Suppressor macrophage (primary cell): ENCODE data around the gene USP22.

Source experiments
- DNase-seq, 4 experiments: peaks; one replicate each; pipeline ENCODE4 v3.0.0-alpha.2; 2020 to 2022

USP22 gene

DNA sequence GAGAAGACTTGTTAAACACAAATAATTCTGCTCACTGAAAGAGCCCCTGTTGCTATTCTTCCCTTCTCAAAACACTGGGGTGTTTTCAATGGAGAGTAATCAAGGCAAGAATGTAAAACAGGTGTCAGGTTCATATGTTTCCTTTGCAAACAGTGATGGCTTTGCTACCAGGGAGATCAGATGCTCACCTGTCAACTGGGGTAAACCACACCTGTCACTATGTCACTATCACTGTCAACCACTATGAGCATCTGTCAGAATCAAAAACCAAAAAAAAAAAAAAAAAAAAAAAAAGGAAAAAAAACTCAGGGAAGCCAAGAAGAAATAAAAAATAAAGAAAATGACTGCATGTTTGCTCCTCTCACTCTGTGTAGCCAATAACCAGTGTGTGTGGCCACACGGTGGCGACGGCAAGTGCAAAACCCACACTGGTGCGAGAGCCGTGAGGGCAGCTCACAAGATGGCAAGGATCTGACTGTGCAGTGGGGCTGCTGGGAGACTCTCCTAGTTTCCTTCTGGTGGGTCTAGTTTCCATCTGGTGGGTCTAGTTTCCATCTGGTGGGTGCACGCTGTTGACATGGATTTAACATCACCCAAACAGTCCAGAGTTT lies 22.7 kb downstream of the USP22 start:
- peak; percentile 27 to 59 (median 44) for DNase-seq

DNA sequence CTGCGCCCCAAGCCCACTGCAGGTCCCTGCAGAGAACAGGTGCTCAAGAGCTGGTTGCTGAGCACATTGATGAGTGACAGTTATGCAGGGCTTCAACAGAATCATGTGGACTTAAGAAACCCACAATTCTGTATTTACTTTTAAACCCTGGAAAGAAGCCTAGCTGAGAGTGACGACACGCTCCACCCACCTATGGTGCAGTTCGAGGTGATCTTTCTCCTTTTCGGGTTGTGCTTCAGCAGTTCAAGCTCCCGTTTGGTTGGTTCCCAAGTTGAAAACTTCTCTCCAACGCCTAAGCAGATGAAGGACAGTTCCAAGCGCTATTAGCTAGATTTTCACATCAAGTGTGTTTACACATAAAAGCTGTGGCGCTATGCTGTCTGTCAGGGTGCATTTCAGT lies 23.9 kb downstream of the USP22 start:
- DNase-seq, result no peak

DNA sequence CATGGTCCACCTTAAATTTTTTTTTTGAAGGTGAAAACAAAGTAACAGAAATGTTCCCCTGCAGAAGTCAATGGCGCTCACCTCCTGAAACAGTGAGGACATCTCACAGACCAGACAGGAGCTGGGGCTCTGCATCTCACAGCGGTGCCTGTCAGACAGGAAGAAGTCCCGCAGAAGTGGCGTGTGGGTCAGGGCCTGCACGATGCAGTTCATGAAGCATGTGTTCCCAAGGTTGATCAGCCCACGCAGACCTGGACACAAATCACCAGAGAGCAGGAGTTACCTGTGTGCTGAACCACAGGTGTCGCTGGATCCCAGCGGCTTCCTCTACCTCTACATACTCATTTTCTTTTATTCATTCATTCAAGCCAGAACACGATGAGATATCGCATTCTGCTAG lies 24.9 kb downstream of the USP22 start:
- DNase-seq, result no peak

DNA sequence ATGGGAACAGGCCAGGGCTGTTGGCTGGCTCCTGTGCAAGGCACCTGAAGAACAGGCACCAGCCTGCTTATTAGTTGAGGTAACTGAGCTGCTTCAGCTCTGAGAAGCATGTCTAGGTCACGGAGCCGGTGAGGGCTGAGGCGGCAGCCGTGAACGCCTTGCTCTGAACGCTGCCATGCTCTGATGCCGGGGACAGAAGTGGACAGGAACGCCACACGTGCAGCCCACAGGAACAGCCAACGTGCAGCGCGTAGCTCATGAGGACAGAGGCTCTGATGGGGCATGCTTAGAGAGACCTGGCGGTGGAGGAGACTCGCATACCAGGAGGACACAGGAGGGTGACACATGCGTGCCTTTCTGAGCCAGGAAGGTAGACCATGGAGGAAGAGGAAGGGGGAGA lies 25.6 kb downstream of the USP22 start:
- DNase-seq, result no peak

DNA sequence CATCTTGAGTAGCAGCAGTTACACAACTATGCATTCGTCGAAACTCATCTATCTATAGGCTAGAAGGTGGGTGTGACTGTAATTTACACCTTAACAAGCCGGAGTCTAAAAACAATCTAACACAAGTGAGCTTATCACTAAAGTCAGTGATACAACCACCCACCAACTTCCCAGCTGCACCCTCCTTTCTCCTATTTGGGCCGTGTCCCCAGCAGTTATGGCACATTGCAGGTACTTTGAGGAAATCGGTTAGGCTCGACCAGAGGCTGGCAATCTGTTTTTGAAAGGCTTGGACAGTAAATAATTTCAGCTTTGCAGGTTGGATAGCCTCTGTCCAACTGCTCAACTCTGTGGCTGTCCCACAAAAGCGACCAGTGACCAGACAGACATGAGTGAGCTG lies 26.0 kb downstream of the USP22 start:
- DNase-seq, result no peak

GRCh38 chr17:21015564-21015963 lies 27.2 kb downstream of the USP22 start:
- no peak for DNase-seq

GRCh38 chr17:21014498-21014897 lies 28.3 kb downstream of the USP22 start:
- DNase-seq, result no peak

DNA sequence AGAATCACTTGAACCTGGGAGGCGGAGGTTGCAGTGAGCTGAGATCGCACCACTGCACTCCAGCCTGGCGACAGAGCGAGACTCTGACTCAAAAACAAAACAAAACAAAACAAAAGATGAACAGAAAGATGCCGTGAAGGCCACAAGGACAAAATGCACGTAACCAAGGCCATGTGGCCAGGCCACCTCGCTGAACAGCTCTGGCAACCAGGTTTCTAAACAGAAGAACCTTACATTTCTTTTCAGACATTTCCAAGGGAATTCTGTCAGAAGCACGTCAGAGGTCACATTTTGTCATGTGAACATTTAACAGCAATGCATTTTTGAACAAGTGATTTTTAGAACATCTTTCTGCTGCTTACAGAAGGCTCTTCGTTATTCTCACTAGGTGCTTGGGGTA lies 28.8 kb downstream of the USP22 start:
- DNase-seq, result no peak

GRCh38 chr17:21012736-21013135 lies 30.1 kb downstream of the USP22 start:
- DNase-seq, result no peak

DNA sequence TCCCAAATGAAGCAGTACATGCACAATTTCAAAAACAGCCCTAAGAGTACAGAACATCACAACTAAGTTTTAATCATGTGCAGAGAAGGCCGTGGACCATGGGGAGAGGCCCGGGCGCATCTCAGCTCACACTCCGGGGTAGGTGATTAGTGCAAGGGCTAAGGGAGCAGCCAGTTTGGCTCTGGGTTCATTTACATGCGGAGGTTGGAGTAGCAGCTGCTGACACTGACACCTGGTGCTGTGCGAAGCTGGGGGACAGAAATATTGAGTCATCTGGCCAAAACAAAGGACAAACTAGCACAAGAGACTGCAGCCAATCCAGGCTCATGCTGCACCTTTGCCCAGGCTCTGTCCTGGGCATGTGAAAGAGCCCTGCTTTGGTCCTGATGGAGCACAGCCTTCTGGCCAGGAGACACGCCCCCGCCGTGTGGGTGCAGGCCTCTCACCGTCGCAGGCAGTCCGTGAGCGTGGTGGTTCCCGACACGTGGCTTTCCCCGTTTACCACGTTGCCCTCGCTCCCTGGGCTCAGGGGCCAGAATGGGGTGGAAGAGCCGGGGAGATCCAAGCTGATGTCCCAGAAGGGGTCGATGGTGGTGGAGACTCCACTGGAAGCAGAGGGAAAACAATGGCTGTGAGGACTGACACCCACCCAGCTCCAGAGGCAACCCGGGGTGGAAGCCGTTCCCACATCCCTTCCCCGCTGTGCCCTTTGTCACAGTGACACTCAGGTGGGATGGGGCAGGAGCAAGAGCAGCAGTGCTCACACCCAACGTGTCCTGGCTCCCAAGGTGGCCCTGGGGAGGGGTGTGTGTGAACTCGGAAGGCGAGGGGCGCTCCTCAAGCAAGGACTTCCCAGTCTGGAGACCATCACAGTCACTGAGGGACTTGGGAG lies 31.9 kb downstream of the USP22 start:
- no peak for DNase-seq

DNA sequence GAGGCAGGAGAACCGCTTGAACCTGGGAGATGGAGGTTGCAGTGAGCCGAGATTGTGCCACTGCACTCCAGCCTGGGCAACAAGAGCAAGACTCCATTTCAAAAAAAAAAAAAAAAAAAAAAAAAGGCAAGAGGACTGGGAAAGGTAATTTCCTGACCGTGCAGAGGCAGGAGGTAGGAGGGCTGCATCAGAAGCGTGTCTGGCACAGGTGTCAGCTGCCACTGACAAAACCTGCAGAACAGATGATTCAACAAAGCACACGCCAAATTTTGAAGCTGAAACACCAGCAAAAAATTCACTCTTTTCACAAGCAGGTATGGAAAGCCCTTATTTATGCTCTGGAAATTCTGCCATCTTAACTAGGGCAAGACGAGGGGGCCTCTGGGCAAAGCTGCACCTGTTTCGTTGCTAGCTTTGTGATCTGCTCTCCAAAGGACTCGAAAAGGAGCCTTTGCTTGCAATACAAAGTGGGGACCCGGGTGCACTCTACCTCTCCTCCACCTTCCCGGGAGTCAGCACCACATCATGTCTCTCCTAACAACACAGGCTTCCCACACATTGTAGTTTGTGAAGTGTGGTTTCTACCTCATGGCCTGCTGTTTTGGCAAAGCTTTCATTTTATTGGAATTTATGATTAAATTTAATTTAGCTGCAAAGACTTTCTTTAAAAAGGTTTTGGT lies 33.7 kb downstream of the USP22 start:
- DNase-seq, result no peak

GRCh38 chr17:21008160-21008915 lies 34.5 kb downstream of the USP22 start:
- DNase-seq, result no peak

- DNase-seq, result no peak
Measured at GRCh38 chr17:21007646-21008045, 35.2 kb downstream of the USP22 start.

- DNase-seq, result no peak
Measured at GRCh38 chr17:21005803-21006202, 37.0 kb downstream of the USP22 start.

DNA sequence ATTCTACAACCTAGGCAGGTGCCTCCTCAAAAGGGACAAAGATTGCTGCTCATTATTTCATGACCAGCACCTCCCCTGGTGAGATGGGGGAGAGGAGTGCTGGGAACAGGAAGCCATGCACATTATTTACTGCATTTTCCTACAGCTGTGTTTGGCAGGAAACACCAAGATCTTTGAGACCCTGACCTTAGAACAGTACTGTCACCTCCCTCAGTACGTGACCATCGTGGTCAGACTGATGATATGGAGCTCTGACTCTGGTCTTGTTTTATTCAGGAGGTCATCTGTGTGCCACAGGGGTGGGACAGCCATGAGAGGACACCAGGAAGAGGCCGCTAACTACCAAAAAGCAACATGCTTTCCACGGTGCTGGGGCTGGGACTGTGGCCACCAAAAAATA lies 37.4 kb downstream of the USP22 start:
- DNase-seq, result no peak

- no peak for DNase-seq
Measured at GRCh38 chr17:21004016-21004930, 38.5 kb downstream of the USP22 start.

DNA sequence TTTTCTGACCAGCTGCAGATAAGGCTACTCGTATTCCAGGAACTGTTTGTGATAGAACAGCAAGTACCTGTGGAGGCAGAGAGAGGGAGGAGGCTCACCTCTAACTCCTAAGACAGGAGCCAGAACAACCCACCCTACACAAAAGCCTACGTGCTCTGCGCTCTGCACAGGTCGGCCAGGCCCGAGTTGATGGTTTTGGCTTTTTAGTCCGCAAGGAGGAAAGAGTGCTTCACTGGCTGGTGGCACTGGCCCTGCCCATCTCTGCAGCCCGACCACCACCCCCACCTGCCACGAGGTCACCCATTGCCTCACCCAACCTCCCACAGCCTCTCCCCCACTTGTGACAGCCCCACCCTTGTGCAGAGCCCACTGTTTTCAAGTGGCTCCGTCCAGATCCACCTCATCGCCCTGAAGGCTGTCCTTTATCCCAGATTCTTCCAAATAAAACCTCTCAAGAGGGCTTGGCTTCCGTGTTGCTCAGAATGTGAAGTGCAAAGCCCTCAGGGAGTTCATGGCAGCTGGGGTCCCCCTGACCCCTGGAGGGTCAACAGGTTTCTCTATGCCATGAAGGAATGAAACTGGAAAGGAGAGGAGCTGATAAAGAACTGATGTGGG lies 39.7 kb downstream of the USP22 start:
- DNase-seq, result no peak

GRCh38 chr17:21002309-21003006 lies 40.4 kb downstream of the USP22 start:
- DNase-seq, result no peak

GRCh38 chr17:21001813-21002221 lies 41.0 kb downstream of the USP22 start:
- DNase-seq, result no peak

GRCh38 chr17:21001111-21001812 lies 41.5 kb downstream of the USP22 start:
- no peak for DNase-seq
